GM12878 (cell line): Measurements from ENCODE around the gene LPCAT2.

Source experiments
- ASH2L ChIP-seq: fragments of 300-600, 200-600 bp; sonication (generic); IDR thresholded peaks from 2 replicates; pipeline ENCODE4 v1.6.1; 2017; ENCODE audit warnings: low read depth, mild to moderate bottlenecking, borderline replicate concordance
- CEBPZ ChIP-seq: fragments of 150-350 bp; IDR thresholded peaks from 2 replicates; pipeline ENCODE4 v1.6.1; 2016; ENCODE audit warnings: low read depth, low read length
- CTCF ChIP-seq, 3 experiments: IDR thresholded peaks in 2 of 3; conservative IDR thresholded peaks in 1 of 3; 2 replicates each; pipeline ENCODE4 v1.5.1; 2011; ENCODE audit warnings: low read depth in 3 of 3, low read length in 3 of 3, mild to moderate bottlenecking in 3 of 3, control low read depth in 2 of 3, moderate library complexity in 2 of 3, inconsistent platforms in 1 of 3, mixed read lengths in 1 of 3; ENCODE audit not compliant: control insufficient read depth in 2 of 3, insufficient read depth in 1 of 3; ENCODE audit errors: extremely low read depth in 1 of 3
- GABPA ChIP-seq: IDR thresholded peaks from 2 replicates; pipeline ENCODE4 v1.6.1; 2014; ENCODE audit warnings: antibody characterized with exemption, low read depth, mild to moderate bottlenecking, inconsistent platforms
- IRF3 ChIP-seq: fragments of 450-650 bp; IDR thresholded peaks from 2 replicates; pipeline ENCODE4 v1.6.1; 2014; ENCODE audit warnings: mild to moderate bottlenecking
- POLR2AphosphoS2 ChIP-seq: IDR thresholded peaks from 2 replicates; pipeline ENCODE4 v1.6.1; 2011; ENCODE audit warnings: low read depth, mild to moderate bottlenecking, low read length, improper control_type of control experiment, moderate library complexity
- SP1 ChIP-seq: IDR thresholded peaks from one replicate; pipeline ENCODE4 v1.6.1; 2011; ENCODE audit warnings: low read depth, low read length
- SPI1 ChIP-seq: IDR thresholded peaks from 2 replicates; pipeline ENCODE4 v1.6.1; 2011; ENCODE audit warnings: low read depth, mild to moderate bottlenecking, low read length, moderate library complexity, borderline replicate concordance; ENCODE audit not compliant: insufficient read depth
- TCF3 ChIP-seq: IDR thresholded peaks from 2 replicates; pipeline ENCODE4 v1.6.1; 2012; ENCODE audit warnings: low read depth, mild to moderate bottlenecking, low read length, borderline replicate concordance; ENCODE audit not compliant: insufficient read depth
- ZBTB4 ChIP-seq: fragments of 450-650 bp; formaldehyde crosslinking; IDR thresholded peaks from 2 replicates; pipeline ENCODE4 v1.4.0; 2022; ENCODE audit warnings: mild to moderate bottlenecking, moderate library complexity
- ZSCAN29 ChIP-seq: fragments of 450-650 bp; IDR thresholded peaks from 2 replicates; pipeline ENCODE4 v1.6.1; 2017; ENCODE audit warnings: mild to moderate bottlenecking, moderate library complexity

GRCh38 chr16:55475919-55476318 is 33.0 kb upstream of the LPCAT2 start:
- TF ChIP-seq CEBPZ (no peak), SP1 (no peak), ZBTB4 (CRISPR knock-in tag) (no peak), CTCF (IDR thresholded peaks at IDR 0.05 in 2 of 3, conservative IDR thresholded peaks at IDR 0.05 in 1 of 3; ENCODE audit: control insufficient read depth in 2 of 3, extremely low read depth in 1 of 3, insufficient read depth in 1 of 3, low read depth in 3 of 3, low read length in 3 of 3) (no peak), SPI1 (no peak), ZSCAN29 (no peak), POLR2AphosphoS2 (no peak), TCF3 (no peak), IRF3 (no peak), GABPA (no peak), ASH2L (no peak)
